Esophagus muscularis mucosa (tissue), 4 donors: ENCODE data around the gene OR6J1. TPM values are rescaled to one million over a fixed set of nuclear protein-coding genes. Genes with fewer than 3 reads are reported as not detected.

Experiments
- DNase-seq: peaks from one replicate; pipeline ENCODE4 v3.0.0-alpha.2; 2017; ENCODE audit errors: extremely low spot score
- H3K27ac ChIP-seq, 4 donors: fragments of 200-600 bp; sonication (generic); replicated peaks in 1 of 4; 1 replicate in 3 of 4; 2 replicates in 1 of 4; pipeline ENCODE4 v1.5.1; 2016 to 2019; ENCODE audit warnings: mild to moderate bottlenecking in 1 of 4
- H3K27me3 ChIP-seq, 4 donors: fragments of 200-600 bp; sonication (generic); one replicate each; pipeline versions ENCODE4 v1.5.1 to v1.6.0; 2016 to 2019
- H3K36me3 ChIP-seq, 4 donors: fragments of 200-600 bp; sonication (generic); one replicate each; pipeline ENCODE4 v1.5.1; 2016 to 2019
- H3K4me1 ChIP-seq, 4 donors: fragments of 200-600 bp; sonication (generic); one replicate each; pipeline ENCODE4 v1.5.1; 2016 to 2019
- H3K4me3 ChIP-seq, 4 donors: fragments of 200-600 bp; sonication (generic); 1 replicate in 2 of 4; 2 replicates in 2 of 4; pipeline ENCODE4 v1.5.1; 2016 to 2019; ENCODE audit warnings: mild to moderate bottlenecking in 4 of 4, moderate library complexity in 1 of 4
- H3K9me3 ChIP-seq, 4 donors: fragments of 200-600 bp; sonication (generic); 1 replicate in 3 of 4; 2 replicates in 1 of 4; pipeline ENCODE4 v1.5.1; 2016 to 2019
- CTCF ChIP-seq, 3 experiments: fragments of 200-600 bp in 2 of 3; fragments of 450-650 bp in 1 of 3; sonication (generic) in 2 of 3; IDR thresholded peaks; one replicate each; pipeline ENCODE4 v1.5.1; 2017 to 2019; ENCODE audit warnings: antibody characterized with exemption in 3 of 3, mild to moderate bottlenecking in 2 of 3, moderate library complexity in 1 of 3
- EP300 ChIP-seq: sonication (generic); formaldehyde crosslinking; IDR thresholded peaks from one replicate; pipeline ENCODE4 v1.6.1; 2017; ENCODE audit warnings: antibody characterized with exemption
- POLR2A ChIP-seq: fragments of 450-650 bp; IDR thresholded peaks from one replicate; pipeline ENCODE4 v1.6.1; 2017; ENCODE audit warnings: antibody characterized with exemption, moderate library complexity, mild to moderate bottlenecking, low read depth
- POLR2AphosphoS5 ChIP-seq, 2 donors: sonication (generic); formaldehyde crosslinking; IDR thresholded peaks; one replicate each; pipeline ENCODE4 v1.6.1; 2017; ENCODE audit warnings: antibody characterized with exemption in 2 of 2
- WGBS: methylation state at CpG from one replicate; pipeline ENCODE4 v1.1.5; 2018; 5-methylcytosine and 5-hydroxymethylcytosine counted together
- intact Hi-C: fragments of 100-400 bp; cut with DNase I; formaldehyde crosslinking; loops from one replicate; pipeline ENCODE4 v1.15.1; 2023
- total RNA-seq, 4 donors: library from RNA; depleted of rRNA; stranded (reverse); fragments of >200 nt; gene quantifications; one replicate each; pipeline versions ENCODE4 v1.1.0 to v1.2.1, GENCODE V29; 2016

OR6J1 gene
- total RNA-seq, 4 donors from 2014 or later, result not detected

- H3K4me1 ChIP-seq, result peaks cover 0 to 5% (median 0%) of the 10 kb centered on the region in 4 donors
- H3K27me3 ChIP-seq, result no peaks in the 10 kb centered on the region
- TF ChIP-seq POLR2A, result no peak
- peak; percentile 69 to 83 (median 83) for TF ChIP-seq CTCF (IDR thresholded peaks at IDR 0.05)
- no peaks in the 10 kb centered on the region for H3K9me3 ChIP-seq
- H3K36me3 ChIP-seq, result no peaks in the 10 kb centered on the region
- intact Hi-C loops, result loop anchor here (5.0 to 10.0 kb wide), 4 partner anchors 81 to 268 kb away; partner anchors contain the start of gene SLC7A7
- WGBS, result 3% methylated on average over 4 of the region's 4 CpGs
- no peak for DNase-seq
- H3K27ac ChIP-seq, result no peak overlapping the region
- no peak overlapping the region for H3K4me3 ChIP-seq
These were observed 9.0 kb upstream of the OR6J1 start for GRCh38 chr14:22653012-22653621.

- DNase-seq, result no peak
- Histone ChIP-seq H3K36me3 (no peaks in the 10 kb centered on the region), H3K27ac (no peak overlapping the region), H3K27me3 (no peaks in the 10 kb centered on the region), H3K9me3 (no peaks in the 10 kb centered on the region), H3K4me3 (no peak overlapping the region), H3K4me1 (peaks cover 0 to 5% (median 0%) of the 10 kb centered on the region in 4 donors)
- TF ChIP-seq POLR2AphosphoS5 (IDR thresholded peaks at IDR 0.05) (no peak), EP300 (no peak), CTCF (IDR thresholded peaks at IDR 0.05) (no peak), POLR2A (no peak)
- WGBS, result 82% methylated on average over 2 of the region's 2 CpGs
- intact Hi-C loops, result loop anchor here (5.0 to 10.0 kb wide), 4 partner anchors 79 to 267 kb away; partner anchors contain the start of gene SLC7A7
These were observed 7.4 kb upstream of the OR6J1 start for GRCh38 chr14:22651586-22651985.

- H3K4me3 ChIP-seq, result no peak overlapping the region
- H3K36me3 ChIP-seq, result no peaks in the 10 kb centered on the region
- TF ChIP-seq POLR2AphosphoS5 (IDR thresholded peaks at IDR 0.05), result no peak
- TF ChIP-seq CTCF (IDR thresholded peaks at IDR 0.05), result no peak
- TF ChIP-seq POLR2A, result no peak
- TF ChIP-seq EP300, result no peak
- H3K27ac ChIP-seq, result no peak overlapping the region
- no peaks in the 10 kb centered on the region for H3K9me3 ChIP-seq
- peaks cover 0 to 5% (median 0%) of the 10 kb centered on the region in 4 donors for H3K4me1 ChIP-seq
- WGBS, result 64% methylated on average over 3 of the region's 3 CpGs
- intact Hi-C loops, result loop anchor here (5.0 to 10.0 kb wide), 4 partner anchors 79 to 266 kb away; partner anchors contain the start of gene SLC7A7
- no peak for DNase-seq
- H3K27me3 ChIP-seq, result no peaks in the 10 kb centered on the region
These were observed 6.9 kb upstream of the OR6J1 start for GRCh38 chr14:22650960-22651521.

GRCh38 chr14:22650046-22650739 is 6.0 kb upstream of the OR6J1 start:
- no peak for DNase-seq
- intact Hi-C loops, result loop anchor here (5.0 to 10.0 kb wide), 4 partner anchors 78 to 265 kb away; partner anchors contain the start of gene SLC7A7
- no peaks in the 10 kb centered on the region for H3K9me3 ChIP-seq
- H3K4me1 ChIP-seq, result peaks cover 0 to 5% (median 0%) of the 10 kb centered on the region in 4 donors
- H3K27ac ChIP-seq, result no peak overlapping the region
- 83% methylated on average over 7 of the region's 7 CpGs for WGBS
- TF ChIP-seq POLR2AphosphoS5 (IDR thresholded peaks at IDR 0.05), result no peak
- TF ChIP-seq EP300, result no peak
- TF ChIP-seq POLR2A, result no peak
- no peak for TF ChIP-seq CTCF (IDR thresholded peaks at IDR 0.05)
- H3K4me3 ChIP-seq, result no peak overlapping the region
- no peaks in the 10 kb centered on the region for H3K27me3 ChIP-seq
- H3K36me3 ChIP-seq, result no peaks in the 10 kb centered on the region
